IMR-90 (cell line): ENCODE data around the gene ACE. TPM values are rescaled to one million over a fixed set of nuclear protein-coding genes. Genes with fewer than 3 reads are reported as not detected.

ENCODE experiments used
- ATAC-seq: fragments of 200-7000 bp; cut with Tn5 transposase; 2 replicates; pipeline ENCODE4 v1.9.1; 2020; ENCODE audit warnings: low read depth, mild to moderate bottlenecking, moderate library complexity
- BruUV-seq: library from RNA; stranded (reverse); fragments of 400-500 nt; replicated peaks from 2 replicates; lab custom pipeline; 2021; lab: Mats Ljungman, UMichigan
- CTCF ChIA-PET: fragments of 300-600 bp; formaldehyde crosslinking; extraction: SDS; loops from one replicate; lab custom pipeline; 2021; ENCODE audit warnings: antibody characterized with exemption; lab: Yijun Ruan, JAX
- POLR2A ChIA-PET: fragments of 300-600 bp; sonication (Branson Sonifier 250); formaldehyde crosslinking; loops from one replicate; lab custom pipeline; 2022; ENCODE audit warnings: antibody characterized with exemption; ENCODE audit not compliant: unreplicated experiment; lab: Charles Lee
- DNase-seq: peaks from one replicate; pipeline ENCODE4 v3.0.0; 2013
- H2AFZ ChIP-seq: replicated peaks from 2 replicates; pipeline ENCODE3; 2013; ENCODE audit warnings: low read length, mild to moderate bottlenecking; ENCODE audit not compliant: poor library complexity
- H2AK5ac ChIP-seq: 2 replicates; pipeline ENCODE4 v1.6.1; 2013; ENCODE audit warnings: low read depth, low read length, inconsistent platforms
- H2AK9ac ChIP-seq: replicated peaks from 2 replicates; pipeline ENCODE3; 2013; ENCODE audit warnings: mild to moderate bottlenecking, low read depth, low read length, moderate library complexity; ENCODE audit not compliant: poor library complexity
- H2BK120ac ChIP-seq: 2 replicates; pipeline ENCODE4 v1.6.1; 2013; ENCODE audit warnings: low read depth, low read length, inconsistent platforms
- H2BK15ac ChIP-seq: 3 replicates; pipeline ENCODE4 v1.6.1; 2013; ENCODE audit warnings: low read depth, low read length, inconsistent platforms
- H2BK20ac ChIP-seq: 2 replicates; pipeline ENCODE4 v1.6.1; 2013; ENCODE audit warnings: low read depth, mild to moderate bottlenecking, inconsistent platforms, low read length, moderate library complexity
- H2BK5ac ChIP-seq: 2 replicates; pipeline ENCODE4 v1.6.1; 2013; ENCODE audit warnings: mild to moderate bottlenecking, low read depth, low read length, inconsistent platforms; ENCODE audit not compliant: poor library complexity, severe bottlenecking
- H3K14ac ChIP-seq: replicated peaks from 2 replicates; pipeline ENCODE4 v1.6.1; 2013; ENCODE audit warnings: low read depth, low read length, inconsistent platforms
- H3K18ac ChIP-seq: 2 replicates; pipeline ENCODE4 v1.6.1; 2013; ENCODE audit warnings: low read depth, low read length, control low read depth
- H3K23ac ChIP-seq: 2 replicates; pipeline ENCODE4 v1.6.1; 2013; ENCODE audit warnings: low read depth, low read length, inconsistent platforms
- H3K27ac ChIP-seq: 2 replicates; pipeline ENCODE4 v1.5.1; 2013; ENCODE audit warnings: mild to moderate bottlenecking, control low read depth, low read length; ENCODE audit not compliant: insufficient read depth
- H3K27me3 ChIP-seq: 2 replicates; pipeline ENCODE4 v1.6.1; 2013; ENCODE audit warnings: low read length; ENCODE audit not compliant: control insufficient read depth, insufficient read depth
- H3K36me3 ChIP-seq: 2 replicates; pipeline ENCODE4 v1.6.1; 2013; ENCODE audit warnings: low read length, mixed read lengths; ENCODE audit not compliant: control insufficient read depth, insufficient read depth
- H3K4ac ChIP-seq: 2 replicates; pipeline ENCODE4 v1.6.1; 2013; ENCODE audit warnings: low read depth, low read length, inconsistent platforms
- H3K4me1 ChIP-seq: 2 replicates; pipeline ENCODE4 v1.6.1; 2013; ENCODE audit warnings: low read length, mixed read lengths; ENCODE audit not compliant: control insufficient read depth, insufficient read depth
- H3K4me2 ChIP-seq: 2 replicates; pipeline ENCODE4 v1.6.1; 2013; ENCODE audit warnings: low read depth, mild to moderate bottlenecking, control low read depth, low read length, moderate library complexity
- H3K4me3 ChIP-seq: 2 replicates; pipeline ENCODE4 v1.5.1; 2013; ENCODE audit warnings: low read depth, mild to moderate bottlenecking, control low read depth, low read length, moderate library complexity; ENCODE audit not compliant: insufficient read depth
- H3K56ac ChIP-seq: 2 replicates; pipeline ENCODE4 v1.6.1; 2013; ENCODE audit warnings: low read length, inconsistent platforms; ENCODE audit not compliant: insufficient read depth; ENCODE audit errors: extremely low read depth
- H3K79me1 ChIP-seq, 2 experiments: 2 replicates each; pipeline ENCODE4 v1.6.1; 2013; ENCODE audit warnings: low read length in 2 of 2, inconsistent platforms in 1 of 2, low read depth in 1 of 2
- H3K9ac ChIP-seq: 2 replicates; pipeline ENCODE4 v1.6.1; 2013; ENCODE audit warnings: low read depth, low read length, control low read depth
- H3K9me1 ChIP-seq: 2 replicates; pipeline ENCODE4 v1.6.1; 2013; ENCODE audit warnings: low read length, inconsistent platforms; ENCODE audit not compliant: insufficient read depth
- H3K9me3 ChIP-seq: 2 replicates; pipeline ENCODE4 v1.6.1; 2013; ENCODE audit warnings: low read length; ENCODE audit not compliant: control insufficient read depth, insufficient read depth
- H4K20me1 ChIP-seq: 2 replicates; pipeline ENCODE4 v1.6.1; 2013; ENCODE audit warnings: low read length, inconsistent platforms; ENCODE audit not compliant: insufficient read depth
- H4K5ac ChIP-seq: 2 replicates; pipeline ENCODE4 v1.6.1; 2013; ENCODE audit warnings: mild to moderate bottlenecking, low read depth, low read length, control low read depth
- H4K8ac ChIP-seq, 2 experiments: 2 replicates each; pipeline ENCODE4 v1.6.1; 2013; ENCODE audit warnings: low read depth in 2 of 2, low read length in 2 of 2, control low read depth in 1 of 2, inconsistent platforms in 1 of 2
- H4K91ac ChIP-seq: 2 replicates; pipeline ENCODE4 v1.6.1; 2013; ENCODE audit warnings: low read depth, low read length, inconsistent platforms; ENCODE audit not compliant: insufficient read depth
- BHLHE40 ChIP-seq: fragments of 150-350 bp; IDR thresholded peaks from 2 replicates; pipeline ENCODE4 v1.6.1; 2016; ENCODE audit warnings: mild to moderate bottlenecking, low read depth, low read length
- CEBPB ChIP-seq: IDR thresholded peaks from 2 replicates; pipeline ENCODE4 v1.6.1; 2012; ENCODE audit warnings: low read depth, low read length, improper control_type of control experiment
- CHD1 ChIP-seq: IDR thresholded peaks from 2 replicates; pipeline ENCODE4 v1.6.1; 2012; ENCODE audit warnings: low read depth, low read length, improper control_type of control experiment
- FOS ChIP-seq: fragments of 150-350 bp; IDR thresholded peaks from 2 replicates; pipeline ENCODE4 v1.6.1; 2016; ENCODE audit warnings: low read depth, low read length
- MAFK ChIP-seq: IDR thresholded peaks from 2 replicates; pipeline ENCODE4 v1.6.1; 2012; ENCODE audit warnings: low read depth, low read length, improper control_type of control experiment
- MAZ ChIP-seq: IDR thresholded peaks from 2 replicates; pipeline ENCODE4 v1.6.1; 2012; ENCODE audit warnings: low read depth, mild to moderate bottlenecking, low read length, improper control_type of control experiment, moderate library complexity, borderline replicate concordance
- MXI1 ChIP-seq: IDR thresholded peaks from 2 replicates; pipeline ENCODE4 v1.6.1; 2012; ENCODE audit warnings: low read depth, mild to moderate bottlenecking, low read length, moderate library complexity, borderline replicate concordance
- NFE2L2 ChIP-seq: fragments of 150-350 bp; IDR thresholded peaks from 2 replicates; pipeline ENCODE4 v1.6.1; 2016; ENCODE audit warnings: low read depth, mild to moderate bottlenecking, low read length
- POLR2A ChIP-seq: IDR thresholded peaks from 2 replicates; pipeline ENCODE4 v1.6.1; 2012; ENCODE audit warnings: mild to moderate bottlenecking, low read depth, low read length
- RAD21 ChIP-seq: IDR thresholded peaks from 2 replicates; pipeline ENCODE4 v1.6.1; 2012; ENCODE audit warnings: low read length, improper control_type of control experiment
- RCOR1 ChIP-seq: IDR thresholded peaks from 2 replicates; pipeline ENCODE4 v1.6.1; 2012; ENCODE audit warnings: mild to moderate bottlenecking, low read length, improper control_type of control experiment; ENCODE audit not compliant: insufficient replicate concordance
- RFX5 ChIP-seq: IDR thresholded peaks from 2 replicates; pipeline ENCODE4 v1.8.0; 2012; ENCODE audit warnings: low read depth, mild to moderate bottlenecking, low read length, moderate library complexity
- SMC3 ChIP-seq: fragments of 150-350 bp; IDR thresholded peaks from 2 replicates; pipeline ENCODE4 v1.6.1; 2016; ENCODE audit warnings: low read depth, mild to moderate bottlenecking, antibody characterized with exemption, low read length, moderate library complexity
- WGBS, 2 experiments: methylation state at CpG; one replicate each; pipeline versions ENCODE4 v1.1.5 to v1.1.7; 2013; ENCODE audit warnings: missing lambda C conversion rate in 2 of 2; ENCODE audit not compliant: insufficient read length in 1 of 2; ENCODE audit errors: extremely low coverage in 2 of 2; 5-methylcytosine and 5-hydroxymethylcytosine counted together
- dilution Hi-C: fragments of 300-500 bp; cut with HindIII; formaldehyde crosslinking; loops from one replicate; pipeline ENCODE4 v1.14.3; 2018; ENCODE audit warnings: low sequenced_read_pairs; ENCODE audit not compliant: unreplicated experiment
- in situ Hi-C: fragments of 300-500 bp; cut with MboI; formaldehyde crosslinking; loops from 3 replicates; pipeline ENCODE4 v1.14.3; 2019; ENCODE audit warnings: low sequenced_read_pairs, inconsistent platforms, mixed read lengths
- intact Hi-C: fragments of 100-400 bp; cut with micrococcal nuclease; formaldehyde crosslinking; loops from 2 replicates; pipeline ENCODE4 v1.10.0; 2022
- polyA plus RNA-seq, 3 experiments: library from polyadenylated mRNA; depleted of rRNA; stranded (reverse); fragments of >200 nt; gene quantifications; 2 replicates each; pipeline ENCODE4 v1.2.3, GENCODE V29; 2012; ENCODE audit warnings: low replicate concordance in 1 of 3
- total RNA-seq: library from RNA; depleted of rRNA; stranded (reverse); fragments of >200 nt; gene quantifications from 2 replicates; pipeline ENCODE4 v1.2.3, GENCODE V29; 2012
- TF ChIP-seq, protein P1 (sequence below): fragments of 150-350 bp; IDR thresholded peaks from 2 replicates; pipeline ENCODE4 v1.6.1; 2017; ENCODE audit warnings: mild to moderate bottlenecking, antibody characterized with exemption, low read length, low read depth
- TF ChIP-seq, protein P2 (sequence below): fragments of 150-350 bp; IDR thresholded peaks from 2 replicates; pipeline ENCODE4 v1.6.1; 2016; ENCODE audit warnings: low read depth, mild to moderate bottlenecking, low read length, moderate library complexity, borderline replicate concordance
- TF ChIP-seq, protein P3 (sequence below): conservative IDR thresholded peaks from 2 replicates; pipeline ENCODE4 v1.5.1; 2012; ENCODE audit warnings: mild to moderate bottlenecking, low read depth, low read length, improper control_type of control experiment

The ACE gene
- total and polyA plus RNA-seq, 2 of the 4 experiments (the other 2 are of a cell fraction) = 1.4 to 5.8 TPM

DNA sequence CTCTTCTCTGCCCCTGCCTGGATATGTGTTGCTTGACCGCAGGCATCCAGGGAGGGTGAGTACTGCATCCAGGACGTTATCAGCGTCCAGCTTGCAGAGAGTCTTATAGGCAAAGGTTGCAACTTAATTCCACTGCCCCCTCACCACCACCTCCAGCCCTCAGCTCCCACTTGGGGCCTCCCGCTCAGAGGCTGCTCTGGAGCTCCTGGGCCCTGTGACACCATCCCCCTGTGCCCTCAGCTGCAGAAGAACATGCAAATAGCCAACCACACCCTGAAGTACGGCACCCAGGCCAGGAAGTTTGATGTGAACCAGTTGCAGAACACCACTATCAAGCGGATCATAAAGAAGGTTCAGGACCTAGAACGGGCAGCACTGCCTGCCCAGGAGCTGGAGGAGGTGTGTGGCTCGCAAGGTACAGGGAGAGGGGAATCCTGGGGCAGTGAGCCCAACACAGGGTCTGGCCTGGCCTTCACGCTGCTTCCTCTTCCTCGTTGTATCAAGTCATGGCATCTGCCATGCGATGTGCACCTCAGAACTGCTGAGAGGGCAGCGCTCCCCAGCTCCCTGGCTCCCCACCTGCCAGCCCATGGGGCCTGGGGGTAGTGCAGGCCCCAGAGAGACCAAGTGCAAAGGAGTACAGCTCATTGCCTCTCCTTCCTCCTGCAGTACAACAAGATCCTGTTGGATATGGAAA is 9.6 kb downstream of the ACE start:
- DNase-seq = no peak
- CTCF ChIA-PET = no interaction called here
- H4K5ac ChIP-seq = no peak overlapping the region
- intact Hi-C loops (no loop called here), in situ Hi-C loops (no loop called here), dilution Hi-C loops (no loop called here)
- POLR2A ChIA-PET = no interaction called here
- no peak overlapping the region for H3K4me3 ChIP-seq
- H4K20me1 ChIP-seq = no peaks in the 10 kb centered on the region
- H3K4me2 ChIP-seq = no peak overlapping the region
- H3K9ac ChIP-seq = no peak overlapping the region
- no TSS peak for BruUV-seq
- 75% methylated on average over 1 of the region's 12 CpGs; no CpG with 5 or more reads in 1 of the 2 experiments for WGBS, 2 experiments
- H3K4ac ChIP-seq = no peak overlapping the region
- no peaks in the 10 kb centered on the region for H3K79me1 ChIP-seq
- TF ChIP-seq MAFK (no peak), BHLHE40 (no peak), RFX5 (no peak), SMC3 (no peak), CHD1 (no peak), FOS (no peak), MXI1 (no peak), CEBPB (no peak), NFE2L2 (no peak), POLR2A (no peak), RCOR1 (no peak), MAZ (no peak), RAD21 (no peak)
- TF ChIP-seq, protein P1, sequence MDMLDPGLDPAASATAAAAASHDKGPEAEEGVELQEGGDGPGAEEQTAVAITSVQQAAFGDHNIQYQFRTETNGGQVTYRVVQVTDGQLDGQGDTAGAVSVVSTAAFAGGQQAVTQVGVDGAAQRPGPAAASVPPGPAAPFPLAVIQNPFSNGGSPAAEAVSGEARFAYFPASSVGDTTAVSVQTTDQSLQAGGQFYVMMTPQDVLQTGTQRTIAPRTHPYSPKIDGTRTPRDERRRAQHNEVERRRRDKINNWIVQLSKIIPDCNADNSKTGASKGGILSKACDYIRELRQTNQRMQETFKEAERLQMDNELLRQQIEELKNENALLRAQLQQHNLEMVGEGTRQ = no peak
- TF ChIP-seq, protein P2, sequence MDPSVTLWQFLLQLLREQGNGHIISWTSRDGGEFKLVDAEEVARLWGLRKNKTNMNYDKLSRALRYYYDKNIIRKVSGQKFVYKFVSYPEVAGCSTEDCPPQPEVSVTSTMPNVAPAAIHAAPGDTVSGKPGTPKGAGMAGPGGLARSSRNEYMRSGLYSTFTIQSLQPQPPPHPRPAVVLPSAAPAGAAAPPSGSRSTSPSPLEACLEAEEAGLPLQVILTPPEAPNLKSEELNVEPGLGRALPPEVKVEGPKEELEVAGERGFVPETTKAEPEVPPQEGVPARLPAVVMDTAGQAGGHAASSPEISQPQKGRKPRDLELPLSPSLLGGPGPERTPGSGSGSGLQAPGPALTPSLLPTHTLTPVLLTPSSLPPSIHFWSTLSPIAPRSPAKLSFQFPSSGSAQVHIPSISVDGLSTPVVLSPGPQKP = no peak
- TF ChIP-seq, protein P3, sequence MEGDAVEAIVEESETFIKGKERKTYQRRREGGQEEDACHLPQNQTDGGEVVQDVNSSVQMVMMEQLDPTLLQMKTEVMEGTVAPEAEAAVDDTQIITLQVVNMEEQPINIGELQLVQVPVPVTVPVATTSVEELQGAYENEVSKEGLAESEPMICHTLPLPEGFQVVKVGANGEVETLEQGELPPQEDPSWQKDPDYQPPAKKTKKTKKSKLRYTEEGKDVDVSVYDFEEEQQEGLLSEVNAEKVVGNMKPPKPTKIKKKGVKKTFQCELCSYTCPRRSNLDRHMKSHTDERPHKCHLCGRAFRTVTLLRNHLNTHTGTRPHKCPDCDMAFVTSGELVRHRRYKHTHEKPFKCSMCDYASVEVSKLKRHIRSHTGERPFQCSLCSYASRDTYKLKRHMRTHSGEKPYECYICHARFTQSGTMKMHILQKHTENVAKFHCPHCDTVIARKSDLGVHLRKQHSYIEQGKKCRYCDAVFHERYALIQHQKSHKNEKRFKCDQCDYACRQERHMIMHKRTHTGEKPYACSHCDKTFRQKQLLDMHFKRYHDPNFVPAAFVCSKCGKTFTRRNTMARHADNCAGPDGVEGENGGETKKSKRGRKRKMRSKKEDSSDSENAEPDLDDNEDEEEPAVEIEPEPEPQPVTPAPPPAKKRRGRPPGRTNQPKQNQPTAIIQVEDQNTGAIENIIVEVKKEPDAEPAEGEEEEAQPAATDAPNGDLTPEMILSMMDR = no peak
- no peak overlapping the region for H4K8ac ChIP-seq
- H3K23ac ChIP-seq = no peak overlapping the region
- H2AFZ ChIP-seq = no peak overlapping the region
- no peak overlapping the region for H3K56ac ChIP-seq
- peaks cover 11% of the 10 kb centered on the region; the same call in 1 of the 2 replicates for H3K27me3 ChIP-seq
- H4K91ac ChIP-seq = no peak overlapping the region
- H2BK120ac ChIP-seq = no peak overlapping the region
- H3K9me3 ChIP-seq = no peaks in the 10 kb centered on the region
- no peak overlapping the region for H2BK20ac ChIP-seq
- H3K4me1 ChIP-seq = no peaks in the 10 kb centered on the region
- no peak for ATAC-seq
- no peak overlapping the region for H3K18ac ChIP-seq
- no peak overlapping the region for H3K27ac ChIP-seq
- no peak overlapping the region for H3K14ac ChIP-seq
- no peak overlapping the region for H2BK5ac ChIP-seq
- no peaks in the 10 kb centered on the region for H3K36me3 ChIP-seq
- no peak overlapping the region for H2AK9ac ChIP-seq
- H2BK15ac ChIP-seq = no peak overlapping the region
- no peaks in the 10 kb centered on the region; the same call in 1 of the 2 replicates for H3K9me1 ChIP-seq
- H2AK5ac ChIP-seq = no peak overlapping the region
